SHP77 (cell line): ENCODE measurements around the gene ADCY9.
"Not testable (repeated sequence)": the region's sequence is repeated elsewhere in the genome, so short reads cannot be mapped to it uniquely, and the experiment has no call there.

ENCODE experiments used
- DNase-seq, 2 experiments: peaks; one replicate each; lab custom pipeline; 2025; lab: John Stamatoyannopoulos, UW

The ADCY9 gene

GRCh38 chr16:4116325-4117249 is at the start of gene ADCY9:
Gene ADCY9, minus strand, starts transcription at chr16:4116442. Its CDS starts 1,000 bp downstream, at chr16:4115442.
- DNase-seq = peak; percentile 64 to 75

- DNase-seq = no peak
Observed at GRCh38 chr16:4160658-4161430, 44.6 kb upstream of the ADCY9 start.

- no peak for DNase-seq
Observed at GRCh38 chr16:4159726-4160125, 43.5 kb upstream of the ADCY9 start.

GRCh38 chr16:4158143-4159093 is 42.2 kb upstream of the ADCY9 start:
- DNase-seq = no peak

- no peak for DNase-seq
Observed at GRCh38 chr16:4157376-4157825, 41.2 kb upstream of the ADCY9 start.

DNA sequence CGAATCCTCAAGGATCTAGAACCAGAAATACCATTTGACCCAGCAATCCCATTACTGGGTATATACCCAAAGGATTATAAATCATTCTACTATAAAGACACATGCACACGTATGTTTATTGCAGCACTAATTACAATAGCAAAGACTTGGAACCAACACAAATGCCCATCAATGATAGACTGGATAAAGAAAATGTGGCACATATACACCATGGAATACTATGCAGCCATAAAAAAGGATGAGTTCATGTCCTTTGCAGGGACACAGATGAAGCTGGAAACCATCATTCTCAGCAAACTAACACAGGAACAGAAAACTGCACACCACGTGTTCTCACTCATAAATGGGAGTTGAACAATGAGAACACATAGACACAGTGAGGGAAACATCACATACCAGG is 40.3 kb upstream of the ADCY9 start:
- not testable (repeated sequence) for DNase-seq

- not testable (repeated sequence) for DNase-seq
Observed at GRCh38 chr16:4153364-4153763, 37.1 kb upstream of the ADCY9 start.

GRCh38 chr16:4152267-4152666 is 36.0 kb upstream of the ADCY9 start:
- no peak for DNase-seq

DNA sequence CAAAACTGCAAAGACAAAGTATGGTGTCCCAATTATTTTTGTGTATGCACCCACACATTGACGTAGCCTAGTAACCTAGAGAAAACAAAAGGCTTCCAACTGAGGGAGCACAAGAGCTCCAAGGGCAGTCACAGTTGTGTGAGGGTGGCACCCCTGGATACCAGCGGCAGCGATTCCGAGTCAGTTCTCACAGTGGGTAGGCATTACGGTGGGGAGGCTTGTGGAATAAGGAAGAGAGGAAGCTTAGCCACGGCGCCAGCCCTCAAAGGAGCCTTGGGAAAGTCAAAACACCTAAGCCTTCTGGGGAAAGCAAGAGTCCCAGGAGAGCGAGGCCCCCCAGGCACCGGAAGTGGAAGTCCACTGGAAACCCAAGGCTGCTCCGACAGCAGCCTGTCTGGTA is 31.0 kb upstream of the ADCY9 start:
- DNase-seq = no peak

- no peak for DNase-seq
Observed at GRCh38 chr16:4142268-4142667, 26.0 kb upstream of the ADCY9 start.

DNA sequence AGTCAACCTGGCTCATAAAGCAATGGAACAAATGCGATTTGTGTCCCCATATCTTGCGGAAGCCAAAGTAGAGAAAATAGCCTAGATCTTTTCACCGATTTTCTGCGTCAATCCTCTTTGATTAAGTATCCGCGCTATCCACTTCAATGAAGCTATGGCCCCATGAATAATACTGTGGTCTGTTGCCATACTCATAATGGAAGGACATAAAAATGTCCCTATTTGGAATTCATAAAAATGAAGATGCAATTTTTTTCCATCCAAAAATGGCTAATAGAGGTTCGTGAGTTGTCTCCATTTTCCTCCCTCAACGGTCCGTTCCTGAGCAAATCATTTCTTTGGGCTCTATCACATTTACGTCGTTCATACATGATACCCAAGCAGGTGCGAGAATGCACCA is 25.4 kb upstream of the ADCY9 start:
- no peak for DNase-seq

GRCh38 chr16:4140652-4141051 is 24.4 kb upstream of the ADCY9 start:
- DNase-seq = peak in 1 of 2 experiments; percentile 43

- DNase-seq = no peak
Observed at GRCh38 chr16:4139968-4140367, 23.7 kb upstream of the ADCY9 start.

DNA sequence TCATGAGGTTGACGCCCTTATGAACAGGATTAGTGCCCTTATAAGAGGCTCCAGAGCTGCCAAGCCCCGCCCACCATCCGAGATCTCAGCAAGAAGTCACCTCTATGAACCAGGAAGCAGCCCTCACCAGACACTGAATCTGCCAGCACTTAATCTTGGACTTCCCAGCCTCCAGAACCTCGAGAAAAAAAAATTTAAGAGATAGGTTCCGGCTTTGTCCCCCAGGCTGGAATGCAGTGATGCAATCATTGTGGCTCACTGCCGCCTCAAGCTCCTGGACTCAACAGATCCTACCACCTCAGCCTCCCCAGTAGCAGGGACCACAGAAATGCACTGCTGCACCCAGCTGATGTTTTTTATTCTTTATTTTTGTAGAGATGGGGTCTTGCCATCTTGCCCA is 22.5 kb upstream of the ADCY9 start:
- DNase-seq = no peak

GRCh38 chr16:4137438-4137837 is 21.2 kb upstream of the ADCY9 start:
- DNase-seq = no peak

- peak in 1 of 2 experiments; percentile 14 for DNase-seq
Observed at GRCh38 chr16:4136229-4136813, 20.1 kb upstream of the ADCY9 start.

DNA sequence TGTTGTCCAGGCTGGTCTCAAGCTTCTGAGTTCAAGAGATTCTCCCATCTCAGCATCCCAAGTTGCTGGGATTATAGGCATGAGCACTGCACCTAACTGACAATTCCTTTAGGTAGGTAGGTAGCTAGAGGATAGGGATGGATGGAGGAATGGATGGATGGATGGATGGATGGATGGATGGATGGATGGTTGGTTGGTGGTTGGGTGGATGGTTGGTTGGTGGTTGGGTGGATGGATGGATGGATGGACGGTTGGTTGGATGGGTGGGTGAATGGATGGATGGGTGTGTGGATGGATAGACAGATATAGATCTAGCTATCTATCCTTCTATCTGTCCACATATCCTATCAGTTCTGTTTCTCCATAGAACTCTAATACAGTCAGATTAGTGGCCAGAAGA is 19.3 kb upstream of the ADCY9 start:
- DNase-seq = no peak

DNA sequence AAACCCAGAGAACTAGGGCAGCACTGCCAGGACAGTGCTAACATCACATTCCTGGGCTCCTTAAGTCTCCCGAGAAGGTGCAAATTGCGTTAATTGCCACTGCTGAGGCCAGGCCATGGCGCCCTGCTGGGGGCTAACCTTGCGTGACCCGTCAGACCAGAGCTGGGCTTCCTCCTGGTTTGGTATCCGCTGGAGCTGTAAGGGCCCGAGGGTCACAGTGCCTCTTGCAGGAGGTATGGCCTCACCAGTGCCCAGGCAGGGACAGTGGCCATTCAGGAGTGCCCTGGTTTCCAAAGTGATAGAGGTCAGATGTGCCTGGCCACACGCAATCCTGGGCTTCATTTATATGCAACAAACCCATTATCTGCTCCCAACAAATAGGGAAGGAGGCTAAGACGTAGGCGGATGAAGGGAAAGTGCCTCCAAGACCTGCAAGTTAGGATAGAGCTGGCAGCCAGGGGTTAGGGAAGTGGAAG is 17.7 kb upstream of the ADCY9 start:
- no peak for DNase-seq

GRCh38 chr16:4131621-4132020 is 15.4 kb upstream of the ADCY9 start:
- DNase-seq = no peak

DNA sequence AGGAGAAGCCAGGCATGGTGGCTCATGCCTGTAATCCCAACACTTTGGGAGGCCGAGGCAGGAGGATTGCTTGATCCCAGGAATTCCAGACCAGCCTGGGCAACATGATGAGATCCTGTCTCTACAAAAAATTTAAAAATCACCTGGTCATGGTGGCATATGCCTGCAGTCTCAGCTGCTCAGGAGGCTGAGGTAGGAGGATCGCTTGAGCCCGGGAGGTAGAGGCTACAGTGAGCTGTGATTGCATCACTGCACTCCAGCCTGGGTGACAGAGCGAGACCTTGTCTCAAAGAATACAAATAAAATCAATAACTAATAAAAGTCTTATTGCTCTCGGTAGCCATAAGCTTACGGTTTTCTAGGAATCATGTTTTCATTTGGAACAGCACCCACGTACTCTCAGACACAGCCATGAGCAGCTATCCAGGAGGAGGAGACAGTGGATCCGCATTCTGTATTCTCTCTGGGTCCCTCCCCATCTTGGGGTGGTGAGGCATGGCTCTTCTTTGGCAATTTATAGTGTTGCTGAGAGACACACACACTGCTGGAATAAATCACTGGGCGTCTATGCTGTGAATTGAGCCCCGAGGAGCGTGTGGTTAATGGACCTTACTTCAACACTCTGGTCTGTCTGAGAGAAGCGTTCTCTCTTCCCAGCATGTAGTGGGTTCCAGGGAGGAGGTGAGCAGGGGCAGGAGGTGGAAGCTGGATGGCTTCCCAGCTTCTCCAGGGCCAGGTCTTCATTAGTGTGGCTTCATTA is 8.5 kb upstream of the ADCY9 start:
- DNase-seq = no peak
